ENCODE results near the gene QRICH2.

Gene QRICH2

DNA sequence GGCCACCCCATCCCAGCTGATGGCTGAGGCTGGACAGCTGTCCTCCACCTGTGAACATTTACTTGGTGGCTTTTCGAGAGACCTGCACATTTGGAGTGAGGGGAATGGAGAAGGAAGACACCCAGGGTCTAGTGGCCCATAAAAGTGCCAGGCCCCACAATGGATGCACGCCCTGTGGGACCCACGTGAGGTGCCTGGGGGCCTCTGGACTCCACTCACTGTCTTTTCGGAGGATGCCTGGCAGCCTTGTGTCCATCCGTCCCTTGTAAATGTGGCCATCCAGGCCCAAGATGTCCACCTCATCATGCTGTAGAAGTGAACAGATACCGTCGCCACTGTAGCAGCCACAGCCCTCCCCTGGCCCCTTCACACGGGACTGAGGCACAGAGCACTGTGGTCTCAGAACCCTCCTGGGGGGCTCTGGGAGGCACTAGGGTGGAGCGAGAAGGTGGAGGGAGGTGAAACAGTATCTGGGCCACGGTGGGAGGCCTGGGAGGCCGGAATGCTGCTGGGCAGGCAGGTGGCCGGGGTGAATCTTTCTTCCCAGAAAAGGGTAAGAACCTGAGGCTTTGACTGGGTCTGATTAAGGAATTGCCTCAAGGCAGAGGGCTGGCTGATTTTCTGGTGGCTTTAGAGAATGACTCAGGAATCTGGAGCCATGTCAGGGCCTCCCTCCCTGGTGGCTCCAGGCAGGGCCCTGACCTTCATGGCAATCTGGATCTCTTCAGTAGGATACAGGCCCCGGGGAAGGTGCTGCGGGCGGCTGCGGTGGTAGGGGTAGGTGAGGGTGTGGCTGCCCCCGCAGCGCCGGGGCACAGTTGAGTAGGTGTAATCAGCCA is 31.4 kb downstream of the QRICH2 start:
- no peak for TF ChIP-seq ZNF274 (IDR thresholded peaks at IDR 0.05; ENCODE audit: low read depth, low read length)
- H3K4me3 ChIP-seq (ENCODE audit: low read length), result no peak overlapping the region

DNA sequence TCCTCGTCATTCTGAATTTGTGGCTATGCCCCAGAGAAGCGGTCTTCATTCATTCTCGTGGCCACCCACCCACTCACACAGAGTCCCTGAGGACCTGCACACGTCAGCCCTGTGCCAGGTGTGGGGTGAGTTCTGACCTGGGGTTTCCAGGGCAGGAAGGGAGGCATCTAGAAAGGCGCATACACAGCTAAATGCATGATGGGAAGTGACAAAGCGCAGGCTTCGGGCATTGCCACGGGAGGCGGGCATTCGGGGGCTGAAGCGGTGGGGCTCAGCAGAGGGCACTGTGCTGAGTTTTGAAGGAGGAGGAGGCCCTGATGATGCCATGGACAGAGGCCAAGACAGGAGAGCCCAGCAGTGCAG is 32.0 kb downstream of the QRICH2 start:
- no peak overlapping the region for H3K4me3 ChIP-seq (ENCODE audit: low read length)

DNA sequence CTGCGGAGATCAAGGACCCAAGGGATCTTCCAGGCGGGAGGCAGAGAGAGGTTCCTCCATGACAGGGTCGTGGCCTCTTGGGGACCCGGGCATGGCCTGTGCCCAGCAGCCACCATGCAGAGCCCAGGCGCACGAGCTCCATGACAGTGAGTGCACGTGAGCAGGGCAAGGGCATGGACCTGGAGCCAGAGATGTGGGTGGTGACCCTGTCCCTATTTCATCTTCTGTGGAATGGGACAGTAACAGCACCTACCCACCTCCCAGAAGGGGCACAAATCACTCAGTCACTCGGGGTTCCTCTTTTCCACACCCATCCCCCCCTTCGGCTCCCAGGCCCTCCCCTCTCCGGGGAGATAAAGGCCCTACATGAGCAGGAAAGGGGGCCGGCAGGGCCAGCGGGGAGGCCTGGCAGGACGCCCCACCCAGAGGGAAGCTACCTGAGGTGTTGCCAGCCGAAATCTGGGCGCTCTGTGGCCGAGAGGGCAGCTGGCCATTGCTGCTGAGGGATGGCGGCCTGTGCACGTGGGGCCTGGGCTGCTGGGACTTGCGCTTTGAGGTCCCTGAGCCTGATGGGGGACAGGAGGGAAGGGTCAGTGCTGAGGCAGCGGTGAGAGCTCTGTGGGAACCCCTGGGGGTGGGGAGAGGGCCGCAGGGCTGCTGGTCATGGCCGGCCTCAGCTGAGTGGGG is 32.6 kb downstream of the QRICH2 start:
- H3K4me3 ChIP-seq (ENCODE audit: low read length), result no peak overlapping the region
- TF ChIP-seq ZNF274 (IDR thresholded peaks at IDR 0.05; ENCODE audit: low read depth, low read length), result no peak

More for the DNA sequence above, 32.0 kb downstream of the QRICH2 start:
- TF ChIP-seq ZNF274 (IDR thresholded peaks at IDR 0.05; ENCODE audit: low read depth, low read length), result no peak

DNA sequence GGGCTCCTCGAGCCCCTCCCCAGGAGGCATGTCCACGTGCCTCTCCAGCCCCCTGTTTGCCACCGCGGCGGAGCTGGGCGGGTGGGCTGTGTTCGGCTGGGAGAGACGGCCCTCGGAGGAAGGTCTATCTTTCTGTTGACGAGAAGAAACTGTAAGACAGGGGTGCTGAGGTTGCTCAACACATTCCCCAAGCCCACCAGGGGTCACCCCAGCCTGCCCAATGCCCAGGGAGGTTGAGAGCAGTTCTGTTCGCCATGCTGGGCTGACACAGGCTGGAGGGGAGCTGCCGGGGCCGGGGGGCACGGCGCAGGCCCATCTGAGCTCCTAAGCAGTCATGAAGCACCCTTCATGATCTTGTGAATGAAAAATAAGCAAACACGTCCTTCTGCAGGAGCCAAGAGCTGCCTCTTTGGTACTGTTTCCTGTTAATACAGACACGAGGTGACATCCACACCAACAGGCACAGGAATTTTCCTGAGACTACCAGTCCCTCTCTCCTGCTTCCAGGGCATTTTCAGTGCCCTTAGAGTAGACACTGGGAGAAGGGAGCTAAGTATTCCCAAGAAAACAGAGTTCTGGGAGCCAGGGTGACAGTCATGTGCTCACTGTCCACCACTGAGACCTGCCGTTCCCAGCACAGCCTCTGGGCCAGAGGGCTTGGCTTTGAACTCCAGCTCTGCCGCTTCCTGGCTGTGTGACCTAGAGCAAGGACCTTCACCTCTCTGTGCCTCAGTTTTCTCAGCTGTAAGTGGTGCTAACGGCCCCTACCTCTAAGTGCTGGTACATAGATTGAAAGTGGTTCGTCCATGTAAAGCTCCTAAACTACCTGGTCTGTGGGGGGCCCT is 33.7 kb downstream of the QRICH2 start:
- H3K4me3 ChIP-seq (ENCODE audit: low read length), result no peak overlapping the region
- TF ChIP-seq ZNF274 (IDR thresholded peaks at IDR 0.05; ENCODE audit: low read depth, low read length), result no peak

DNA sequence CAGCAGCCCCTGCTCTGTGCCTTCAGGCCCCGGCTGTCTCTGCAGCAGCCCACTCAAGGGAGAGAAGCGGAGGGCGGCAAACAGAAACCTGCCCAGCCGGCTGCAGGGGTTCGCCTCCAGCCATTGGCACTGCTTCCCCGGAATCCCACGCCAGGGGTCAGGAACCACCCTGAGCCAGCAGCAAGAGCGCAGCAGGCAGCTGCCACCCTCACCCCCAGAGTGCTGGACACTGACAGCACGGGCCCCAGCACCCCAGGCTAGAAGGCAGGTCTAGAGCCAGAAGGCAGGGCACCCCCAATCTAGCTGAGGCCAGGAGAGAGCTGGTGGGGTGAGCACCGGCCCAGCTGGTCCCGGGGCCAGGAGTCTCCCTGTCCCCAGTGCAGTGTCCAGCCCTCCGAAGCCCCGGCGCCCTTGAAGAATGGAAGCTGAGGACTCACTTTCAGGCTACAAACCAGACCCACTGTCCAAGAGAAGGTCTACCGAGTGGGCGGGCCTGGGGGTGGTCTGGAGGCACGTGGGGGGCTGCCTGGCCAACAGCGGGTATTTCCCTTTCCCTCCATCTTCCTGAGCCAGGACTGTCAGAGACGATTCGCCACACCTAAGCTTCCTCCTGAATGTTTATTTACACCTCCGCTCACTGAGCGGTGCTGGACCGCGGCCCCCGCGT is 34.5 kb downstream of the QRICH2 start:
- no peak for TF ChIP-seq ZNF274 (IDR thresholded peaks at IDR 0.05; ENCODE audit: low read depth, low read length)
- H3K4me3 ChIP-seq (ENCODE audit: low read length), result no peak overlapping the region

DNA sequence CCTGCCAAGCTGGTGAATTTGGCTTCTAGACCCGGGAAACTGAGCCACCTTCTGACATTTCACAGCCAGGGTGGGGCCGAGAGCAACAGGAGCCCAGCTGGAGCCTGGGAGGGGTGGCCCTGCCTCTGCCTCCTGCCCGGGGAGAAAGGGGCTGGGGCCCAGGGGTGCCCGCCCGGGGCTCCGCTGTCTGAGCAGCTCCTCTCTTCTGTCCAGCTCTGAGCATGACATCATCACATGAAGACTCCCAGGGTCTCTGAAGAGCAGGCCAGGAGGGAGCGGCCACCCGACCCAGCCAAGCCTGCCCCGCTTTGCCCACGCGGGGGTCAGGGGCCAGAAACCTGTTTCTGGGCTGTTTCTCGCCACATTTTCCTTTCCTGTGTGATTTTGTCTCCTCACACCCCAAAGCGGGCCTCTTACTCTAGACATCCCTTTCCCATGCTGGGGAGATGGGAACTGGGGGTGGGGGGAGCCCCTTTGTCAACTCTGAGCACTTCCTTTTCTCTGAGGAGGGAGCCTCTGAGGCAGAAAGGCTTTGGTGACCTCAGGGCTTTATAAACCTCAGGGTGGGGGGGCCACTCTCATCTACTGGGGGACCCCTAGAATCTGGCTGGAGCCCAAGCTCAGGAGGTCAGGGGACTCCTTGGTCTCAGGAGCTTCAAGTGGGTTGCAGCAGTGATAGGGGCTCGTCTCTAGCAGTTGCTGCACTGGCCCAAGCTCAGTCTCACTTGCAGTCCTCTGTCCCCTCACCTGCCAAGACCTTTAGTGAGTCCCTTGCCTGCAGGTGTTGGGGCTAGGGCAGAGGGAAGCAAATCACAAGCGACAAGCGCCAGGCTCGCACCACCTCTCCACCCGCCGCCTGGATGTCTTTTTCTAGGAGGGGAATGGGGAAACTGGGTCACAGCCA is 35.3 kb downstream of the QRICH2 start:
- no peak for TF ChIP-seq ZNF274 (IDR thresholded peaks at IDR 0.05; ENCODE audit: low read depth, low read length)
- peak overlapping the region; percentile 3; the same call in 1 of the 2 replicates for H3K4me3 ChIP-seq (ENCODE audit: low read length)

DNA sequence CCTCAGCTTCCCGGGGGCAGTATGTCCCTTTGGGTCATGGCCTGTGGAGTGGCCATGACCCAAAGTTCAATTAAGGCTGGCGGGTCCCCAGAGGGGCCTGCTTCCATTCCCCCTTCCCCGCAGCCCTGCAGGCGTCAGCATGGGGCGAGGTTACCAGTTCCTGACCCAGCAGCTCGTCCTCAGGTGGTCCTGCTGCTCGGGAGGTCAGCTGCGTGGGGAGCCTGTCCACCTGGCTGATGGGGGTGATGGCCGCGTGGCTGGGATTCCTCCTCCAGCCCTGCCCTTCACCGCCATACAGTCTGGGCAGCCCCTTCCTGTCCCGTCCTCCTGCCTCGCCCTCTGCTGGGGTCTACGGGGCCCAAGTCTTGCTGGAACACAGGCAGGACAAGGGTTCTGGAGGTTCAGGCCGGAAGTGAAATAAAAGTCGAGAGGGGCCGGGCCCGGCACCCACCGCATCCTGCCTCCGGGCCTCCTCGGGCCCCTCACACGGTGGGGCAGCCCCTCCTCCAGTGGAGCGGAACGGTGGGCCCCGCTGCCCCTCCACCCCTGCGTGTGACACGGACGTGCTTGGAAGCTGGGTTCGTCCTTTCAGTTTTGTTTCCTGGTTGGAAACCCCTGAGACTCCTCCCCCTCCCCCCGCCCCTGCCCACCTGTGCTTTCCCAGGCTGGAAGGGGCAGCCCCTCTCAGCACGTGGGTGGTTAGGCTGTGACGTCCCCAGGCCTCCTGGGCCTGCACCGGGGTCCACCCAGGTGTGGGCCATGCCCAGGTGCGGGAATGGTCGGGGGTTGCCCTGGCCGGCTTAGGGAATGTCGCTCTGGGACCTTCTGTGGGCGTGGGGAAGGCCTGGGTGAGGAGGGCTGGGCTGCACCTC is 36.2 kb downstream of the QRICH2 start:
- no peak for TF ChIP-seq ZNF274 (IDR thresholded peaks at IDR 0.05; ENCODE audit: low read depth, low read length)
- peak overlapping the region; percentile 63; the same call in 1 of the 2 replicates for H3K4me3 ChIP-seq (ENCODE audit: low read length)

DNA sequence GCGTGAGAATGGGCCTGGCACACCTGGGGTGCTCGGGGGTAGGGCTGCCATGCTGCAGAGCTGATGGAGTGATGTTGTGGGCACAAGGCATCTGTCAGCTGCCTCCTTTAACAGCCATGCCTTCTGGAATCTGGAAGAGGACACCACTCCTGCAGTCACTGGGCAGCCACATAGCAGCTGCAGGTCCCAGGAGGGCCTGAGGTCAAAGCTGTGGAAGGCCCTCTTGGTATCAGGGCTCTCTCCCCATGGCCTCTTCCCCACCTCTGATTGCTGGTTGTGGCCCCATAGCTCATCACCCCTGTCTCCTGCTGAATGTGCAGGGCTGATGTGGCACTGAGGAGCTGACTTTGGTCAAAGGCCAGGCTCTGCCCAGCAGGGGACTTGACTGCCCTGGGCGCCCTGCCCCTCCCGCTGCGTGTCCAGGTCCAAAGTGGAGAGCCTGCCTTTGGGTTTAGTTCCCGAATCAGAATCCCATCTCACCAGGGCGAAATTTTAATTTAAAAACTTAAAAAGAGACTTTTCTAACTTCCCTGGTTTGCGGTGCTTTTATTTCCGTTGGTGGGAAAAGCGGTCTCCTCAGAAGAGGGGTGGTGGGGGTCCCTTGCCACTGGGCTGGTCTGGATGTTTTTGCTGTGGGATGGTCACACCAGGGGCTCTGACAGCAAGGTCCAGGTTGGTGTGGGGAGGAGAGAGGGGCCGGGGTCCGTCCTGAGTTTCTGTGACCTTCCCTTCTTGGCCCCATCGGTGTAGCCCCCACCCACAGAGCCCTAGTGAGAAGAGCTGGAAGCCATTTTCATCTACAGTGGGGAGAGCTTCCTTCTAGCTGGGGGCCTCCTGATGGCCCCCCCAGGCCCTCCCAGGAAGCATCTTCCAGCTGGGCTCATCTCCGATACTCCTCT is 37.1 kb downstream of the QRICH2 start:
- peak overlapping the region; percentile 63; the same call in 1 of the 2 replicates for H3K4me3 ChIP-seq (ENCODE audit: low read length)
- TF ChIP-seq ZNF274 (IDR thresholded peaks at IDR 0.05; ENCODE audit: low read depth, low read length), result no peak

DNA sequence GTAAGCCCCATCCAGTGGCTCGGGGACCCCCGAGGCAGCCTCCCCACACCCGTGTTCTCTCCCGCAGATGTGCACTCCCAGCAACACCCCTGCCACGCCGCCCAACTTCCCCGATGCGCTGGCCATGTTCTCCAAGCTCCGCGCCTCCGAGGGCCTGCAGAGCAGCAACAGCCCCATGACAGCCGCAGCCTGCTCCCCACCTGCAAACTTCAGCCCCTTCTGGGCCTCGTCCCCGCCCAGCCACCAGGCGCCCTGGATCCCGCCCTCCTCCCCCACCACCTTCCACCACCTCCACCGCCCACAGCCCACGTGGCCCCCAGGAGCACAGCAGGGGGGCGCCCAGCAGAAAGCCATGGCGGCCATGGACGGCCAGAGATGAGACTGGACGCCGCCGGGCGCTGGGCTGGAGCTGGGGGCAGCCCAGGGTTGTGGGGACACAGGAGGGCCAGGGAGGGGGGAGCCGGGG is 37.9 kb downstream of the QRICH2 start:
- no peak overlapping the region; the same call in 1 of the 2 replicates for H3K4me3 ChIP-seq (ENCODE audit: low read length)
- TF ChIP-seq ZNF274 (IDR thresholded peaks at IDR 0.05; ENCODE audit: low read depth, low read length), result no peak

DNA sequence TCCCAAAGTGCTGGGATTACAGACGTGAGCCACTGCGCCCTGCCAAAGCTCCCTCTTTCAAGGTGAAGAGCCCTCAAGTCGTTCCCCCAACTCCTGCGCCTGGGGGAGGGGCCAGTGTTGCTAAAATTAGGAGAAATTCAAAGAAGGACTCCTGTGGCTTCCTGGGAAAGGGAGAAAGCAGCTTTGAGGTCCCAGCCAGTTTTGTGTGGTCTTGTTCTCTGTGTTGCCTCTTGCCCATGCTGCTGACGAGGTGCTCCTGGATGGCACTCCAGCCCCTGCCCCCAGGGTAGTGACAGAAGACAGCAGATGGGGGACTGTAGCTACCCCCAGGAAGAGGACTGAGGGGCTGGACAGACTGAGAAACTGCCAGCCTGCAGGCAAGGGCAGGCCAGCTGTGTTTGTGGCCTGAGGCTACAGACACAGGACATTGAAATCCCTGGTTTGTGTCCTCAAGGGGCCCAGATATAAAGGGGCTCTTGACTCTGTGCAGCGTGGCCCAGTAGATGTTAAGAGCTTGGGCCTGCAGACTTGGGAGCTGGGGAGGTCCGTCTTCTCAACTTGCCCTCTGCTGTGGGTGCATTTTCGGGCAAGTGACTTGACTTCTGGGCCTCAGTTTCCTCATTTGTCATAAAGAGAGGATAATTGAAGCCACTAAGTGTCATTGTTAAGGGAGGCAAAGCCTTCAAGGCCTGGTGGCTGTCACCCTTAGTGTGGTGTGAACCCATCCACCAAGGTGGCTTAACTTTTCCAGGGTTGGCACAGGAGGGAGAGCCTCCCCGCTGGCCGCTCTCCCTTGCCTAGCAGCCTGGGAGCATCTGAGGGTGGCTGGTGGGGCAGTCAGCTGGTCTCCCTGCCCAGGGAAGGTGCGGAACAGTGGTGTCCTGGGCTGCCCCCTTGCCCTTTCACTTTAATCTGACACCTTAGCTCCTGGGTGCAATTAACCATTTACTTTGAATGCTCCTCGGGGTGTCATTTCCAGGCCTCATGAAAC is 38.8 kb downstream of the QRICH2 start:
- no peak for TF ChIP-seq ZNF274 (IDR thresholded peaks at IDR 0.05; ENCODE audit: low read depth, low read length)
- H3K4me3 ChIP-seq (ENCODE audit: low read length), result no peak overlapping the region; the same call in 1 of the 2 replicates

All from GM08714 (cell line).